Measurements from ENCODE around the gene CACTIN.

The CACTIN gene

GRCh38 chr19:3618811-3619630, 7.6 kb downstream of the CACTIN start:
- Histone ChIP-seq H3K27ac (ENCODE audit: insufficient read depth in 1 of 2, low read depth in 1 of 2, low read length in 2 of 2, poor library complexity in 1 of 2, severe bottlenecking in 2 of 2) (no peak overlapping the region), H3K4me1 (ENCODE audit: control extremely low read depth in 1 of 4, control insufficient read depth in 4 of 4, insufficient read depth in 4 of 4, low read length in 3 of 4) (peaks cover 0 to 21% (median 21%) of the 10 kb centered on the region in 4 experiments), H3K4me3 (ENCODE audit: control insufficient read depth in 1 of 7, extremely low read depth in 1 of 7, insufficient read depth in 4 of 7, low read depth in 2 of 7, low read length in 6 of 7) (no peak overlapping the region), H3K27me3 (replicated peaks in 2 of 5; ENCODE audit: control insufficient read depth in 4 of 5, insufficient read depth in 5 of 5, low read length in 4 of 5) (no peaks in the 10 kb centered on the region), H3K9me3 (ENCODE audit: control extremely low read depth in 1 of 5, control insufficient read depth in 4 of 5, insufficient read depth in 2 of 5, low read depth in 1 of 5, low read length in 4 of 5) (no peaks in the 10 kb centered on the region), H3K36me3 (ENCODE audit: control insufficient read depth in 4 of 4, insufficient read depth in 4 of 4, low read length in 3 of 4) (peaks cover 0 to 51% (median 34%) of the 10 kb centered on the region in 4 experiments)
- CTCF ChIA-PET = interaction anchor here (3.3 to 8.5 kb wide), 2 partner anchors 10 to 31 kb away, joined by 18 to 91 read pairs; partner anchors contain the start of gene GIPC3
- DNase-seq = no peak
- 94% methylated on average over 28 of the region's 31 CpGs for WGBS (ENCODE audit: insufficient coverage)
- POLR2A ChIA-PET = no interaction called here

- Histone ChIP-seq H3K27ac (ENCODE audit: insufficient read depth in 1 of 2, low read depth in 1 of 2, low read length in 2 of 2, poor library complexity in 1 of 2, severe bottlenecking in 2 of 2) (no peak overlapping the region), H3K4me1 (ENCODE audit: control extremely low read depth in 1 of 4, control insufficient read depth in 4 of 4, insufficient read depth in 4 of 4, low read length in 3 of 4) (peaks cover 0 to 21% (median 21%) of the 10 kb centered on the region in 4 experiments), H3K36me3 (ENCODE audit: control insufficient read depth in 4 of 4, insufficient read depth in 4 of 4, low read length in 3 of 4) (peaks cover 0 to 50% (median 35%) of the 10 kb centered on the region in 4 experiments), H3K27me3 (replicated peaks in 2 of 5; ENCODE audit: control insufficient read depth in 4 of 5, insufficient read depth in 5 of 5, low read length in 4 of 5) (no peaks in the 10 kb centered on the region), H3K9me3 (ENCODE audit: control extremely low read depth in 1 of 5, control insufficient read depth in 4 of 5, insufficient read depth in 2 of 5, low read depth in 1 of 5, low read length in 4 of 5) (no peaks in the 10 kb centered on the region), H3K4me3 (ENCODE audit: control insufficient read depth in 1 of 7, extremely low read depth in 1 of 7, insufficient read depth in 4 of 7, low read depth in 2 of 7, low read length in 6 of 7) (peak overlapping the region in 4 of 7 experiments; percentile 13 to 71 (median 61))
- ChIA-PET POLR2A (interaction anchor here (0.6 kb wide), 1 partner anchor 137 kb away, joined by 3 read pairs; no protein-coding TSS in a partner anchor), CTCF (interaction anchor here (1.4 to 8.5 kb wide), 3 partner anchors 10 to 73 kb away, joined by 4 to 91 read pairs (median 18); partner anchors contain the start of gene GIPC3)
- 45% methylated on average over 30 of the region's 31 CpGs for WGBS (ENCODE audit: insufficient coverage)
- peak in 2 of 3 donors; percentile 35 to 51 for DNase-seq
Observed at GRCh38 chr19:3618144-3618810, 8.3 kb downstream of the CACTIN start.

GRCh38 chr19:3617463-3617862, 9.1 kb downstream of the CACTIN start:
- H3K27ac ChIP-seq (ENCODE audit: insufficient read depth in 1 of 2, low read depth in 1 of 2, low read length in 2 of 2, poor library complexity in 1 of 2, severe bottlenecking in 2 of 2) = peak overlapping the region in 1 of 2 experiments; percentile 62
- CTCF ChIA-PET = interaction anchor here (1.4 to 8.5 kb wide), 3 partner anchors 9 to 73 kb away, joined by 4 to 91 read pairs (median 18); partner anchors contain the start of gene GIPC3

GRCh38 chr19:3615524-3616135, 11.0 kb downstream of the CACTIN start:
- Histone ChIP-seq H3K4me3 (ENCODE audit: control insufficient read depth in 1 of 7, extremely low read depth in 1 of 7, insufficient read depth in 4 of 7, low read depth in 2 of 7, low read length in 6 of 7) (no peak overlapping the region), H3K9me3 (ENCODE audit: control extremely low read depth in 1 of 5, control insufficient read depth in 4 of 5, insufficient read depth in 2 of 5, low read depth in 1 of 5, low read length in 4 of 5) (no peaks in the 10 kb centered on the region), H3K27ac (ENCODE audit: insufficient read depth in 1 of 2, low read depth in 1 of 2, low read length in 2 of 2, poor library complexity in 1 of 2, severe bottlenecking in 2 of 2) (no peak overlapping the region), H3K36me3 (ENCODE audit: control insufficient read depth in 4 of 4, insufficient read depth in 4 of 4, low read length in 3 of 4) (peaks cover 0 to 53% (median 31%) of the 10 kb centered on the region in 4 experiments), H3K4me1 (ENCODE audit: control extremely low read depth in 1 of 4, control insufficient read depth in 4 of 4, insufficient read depth in 4 of 4, low read length in 3 of 4) (peaks cover 0 to 21% (median 21%) of the 10 kb centered on the region in 4 experiments), H3K27me3 (replicated peaks in 2 of 5; ENCODE audit: control insufficient read depth in 4 of 5, insufficient read depth in 5 of 5, low read length in 4 of 5) (no peaks in the 10 kb centered on the region)
- CTCF ChIA-PET = interaction anchor here (0.9 to 8.5 kb wide), 2 partner anchors 11 to 28 kb away, joined by 4 to 91 read pairs; partner anchors contain the start of gene GIPC3
- no peak for DNase-seq
- POLR2A ChIA-PET = no interaction called here
- WGBS (ENCODE audit: insufficient coverage) = 98% methylated on average over 22 of the region's 26 CpGs

More at GRCh38 chr19:3617463-3617862, 9.1 kb downstream of the CACTIN start:
- H3K36me3 ChIP-seq (ENCODE audit: control insufficient read depth in 4 of 4, insufficient read depth in 4 of 4, low read length in 3 of 4) = peaks cover 0 to 51% (median 34%) of the 10 kb centered on the region in 4 experiments
- H3K27me3 ChIP-seq (replicated peaks in 2 of 5; ENCODE audit: control insufficient read depth in 4 of 5, insufficient read depth in 5 of 5, low read length in 4 of 5) = no peaks in the 10 kb centered on the region
- no peaks in the 10 kb centered on the region for H3K9me3 ChIP-seq (ENCODE audit: control extremely low read depth in 1 of 5, control insufficient read depth in 4 of 5, insufficient read depth in 2 of 5, low read depth in 1 of 5, low read length in 4 of 5)
- peak overlapping the region in 5 of 7 experiments; percentile 19 to 71 (median 55) for H3K4me3 ChIP-seq (ENCODE audit: control insufficient read depth in 1 of 7, extremely low read depth in 1 of 7, insufficient read depth in 4 of 7, low read depth in 2 of 7, low read length in 6 of 7)
- DNase-seq = peak; percentile 72 to 87 (median 86)
- 5% methylated on average over 19 of the region's 19 CpGs for WGBS (ENCODE audit: insufficient coverage)
- peaks cover 0 to 21% (median 21%) of the 10 kb centered on the region in 4 experiments for H3K4me1 ChIP-seq (ENCODE audit: control extremely low read depth in 1 of 4, control insufficient read depth in 4 of 4, insufficient read depth in 4 of 4, low read length in 3 of 4)
- POLR2A ChIA-PET = interaction anchor here (0.6 kb wide), 1 partner anchor 138 kb away, joined by 3 read pairs; no protein-coding TSS in a partner anchor

- no peak for DNase-seq
- H3K9me3 ChIP-seq (ENCODE audit: control extremely low read depth in 1 of 5, control insufficient read depth in 4 of 5, insufficient read depth in 2 of 5, low read depth in 1 of 5, low read length in 4 of 5) = no peaks in the 10 kb centered on the region
- peaks cover 0 to 25% (median 24%) of the 10 kb centered on the region in 4 experiments for H3K4me1 ChIP-seq (ENCODE audit: control extremely low read depth in 1 of 4, control insufficient read depth in 4 of 4, insufficient read depth in 4 of 4, low read length in 3 of 4)
- ChIA-PET CTCF (interaction anchor here (8.5 kb wide), 1 partner anchor 27 kb away, joined by 91 read pairs; the partner anchor contains the start of gene GIPC3), POLR2A (no interaction called here)
- H3K27ac ChIP-seq (ENCODE audit: insufficient read depth in 1 of 2, low read depth in 1 of 2, low read length in 2 of 2, poor library complexity in 1 of 2, severe bottlenecking in 2 of 2) = no peak overlapping the region
- no peaks in the 10 kb centered on the region for H3K27me3 ChIP-seq (replicated peaks in 2 of 5; ENCODE audit: control insufficient read depth in 4 of 5, insufficient read depth in 5 of 5, low read length in 4 of 5)
- WGBS (ENCODE audit: insufficient coverage) = 98% methylated on average over 11 of the region's 18 CpGs
- no peak overlapping the region for H3K4me3 ChIP-seq (ENCODE audit: control insufficient read depth in 1 of 7, extremely low read depth in 1 of 7, insufficient read depth in 4 of 7, low read depth in 2 of 7, low read length in 6 of 7)
- H3K36me3 ChIP-seq (ENCODE audit: control insufficient read depth in 4 of 4, insufficient read depth in 4 of 4, low read length in 3 of 4) = peaks cover 0 to 51% (median 28%) of the 10 kb centered on the region in 4 experiments
Observed at GRCh38 chr19:3614858-3615505, 11.6 kb downstream of the CACTIN start.

- ChIA-PET POLR2A (no interaction called here), CTCF (interaction anchor here (0.6 kb wide), 1 partner anchor 28 kb away, joined by 3 read pairs; no protein-coding TSS in a partner anchor)
- Histone ChIP-seq H3K27ac (ENCODE audit: insufficient read depth in 1 of 2, low read depth in 1 of 2, low read length in 2 of 2, poor library complexity in 1 of 2, severe bottlenecking in 2 of 2) (no peak overlapping the region), H3K36me3 (ENCODE audit: control insufficient read depth in 4 of 4, insufficient read depth in 4 of 4, low read length in 3 of 4) (peaks cover 0 to 44% (median 23%) of the 10 kb centered on the region in 4 experiments), H3K4me1 (ENCODE audit: control extremely low read depth in 1 of 4, control insufficient read depth in 4 of 4, insufficient read depth in 4 of 4, low read length in 3 of 4) (peaks cover 0 to 35% (median 31%) of the 10 kb centered on the region in 4 experiments), H3K9me3 (ENCODE audit: control extremely low read depth in 1 of 5, control insufficient read depth in 4 of 5, insufficient read depth in 2 of 5, low read depth in 1 of 5, low read length in 4 of 5) (no peaks in the 10 kb centered on the region), H3K4me3 (ENCODE audit: control insufficient read depth in 1 of 7, extremely low read depth in 1 of 7, insufficient read depth in 4 of 7, low read depth in 2 of 7, low read length in 6 of 7) (no peak overlapping the region), H3K27me3 (replicated peaks in 2 of 5; ENCODE audit: control insufficient read depth in 4 of 5, insufficient read depth in 5 of 5, low read length in 4 of 5) (no peaks in the 10 kb centered on the region)
- DNase-seq = no peak
- WGBS (ENCODE audit: insufficient coverage) = 94% methylated on average over 25 of the region's 39 CpGs
Observed at GRCh38 chr19:3613818-3614661, 12.6 kb downstream of the CACTIN start.
